MM.1S (cell line): ENCODE results near the gene MAP3K5.

Experiments
- EZH2 ChIP-seq: fragments of 300-600 bp; sonication (generic); optimal IDR thresholded peaks from 2 replicates; pipeline ENCODE3; 2017; ENCODE audit warnings: low read depth, mild to moderate bottlenecking, antibody characterized with exemption, low read length, mixed read lengths
- EZH2phosphoT487 ChIP-seq: fragments of 300-600 bp; sonication (generic); IDR thresholded peaks from 2 replicates; pipeline ENCODE4 v1.6.1; 2018; ENCODE audit warnings: antibody characterized with exemption, low read length
- TF ChIP-seq, protein P1 (sequence below): fragments of 300-600 bp; sonication (generic); IDR thresholded peaks from 2 replicates; pipeline ENCODE4 v1.5.1; 2016; ENCODE audit warnings: antibody characterized with exemption, low read length, mixed read lengths

DNA sequence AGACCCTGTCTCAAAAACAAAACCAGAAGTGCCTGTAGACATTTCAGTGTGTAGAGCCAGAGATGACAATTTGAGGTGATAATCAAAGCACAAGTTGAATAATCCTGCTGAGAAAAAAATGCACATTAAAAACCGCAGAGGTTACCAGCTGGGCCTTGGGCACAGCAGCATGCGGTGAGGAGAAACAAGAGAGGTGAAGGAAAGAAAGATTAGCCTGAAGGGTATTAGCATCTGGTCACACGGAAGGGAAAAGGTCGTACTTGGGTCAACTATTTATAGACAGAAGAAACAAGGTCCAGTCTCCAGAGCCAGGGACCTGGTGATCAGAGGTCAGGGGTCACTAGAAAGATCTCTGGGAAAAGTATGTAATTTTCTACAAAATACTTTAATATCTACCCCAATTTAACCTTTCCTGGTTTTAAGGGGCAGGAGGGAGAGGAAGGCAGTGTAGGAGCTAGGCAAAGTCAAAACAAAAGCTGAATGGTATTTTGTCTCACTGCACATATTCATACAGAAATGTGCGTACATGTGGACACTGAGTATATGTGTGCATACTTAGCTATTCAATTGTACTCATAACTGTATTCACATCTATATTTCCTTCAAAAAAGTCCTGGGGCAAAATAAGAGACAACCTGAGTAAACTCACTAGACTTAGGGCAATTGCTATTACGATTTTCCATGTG lies 252.2 kb downstream of the MAP3K5 start:
- TF ChIP-seq, protein P1, sequence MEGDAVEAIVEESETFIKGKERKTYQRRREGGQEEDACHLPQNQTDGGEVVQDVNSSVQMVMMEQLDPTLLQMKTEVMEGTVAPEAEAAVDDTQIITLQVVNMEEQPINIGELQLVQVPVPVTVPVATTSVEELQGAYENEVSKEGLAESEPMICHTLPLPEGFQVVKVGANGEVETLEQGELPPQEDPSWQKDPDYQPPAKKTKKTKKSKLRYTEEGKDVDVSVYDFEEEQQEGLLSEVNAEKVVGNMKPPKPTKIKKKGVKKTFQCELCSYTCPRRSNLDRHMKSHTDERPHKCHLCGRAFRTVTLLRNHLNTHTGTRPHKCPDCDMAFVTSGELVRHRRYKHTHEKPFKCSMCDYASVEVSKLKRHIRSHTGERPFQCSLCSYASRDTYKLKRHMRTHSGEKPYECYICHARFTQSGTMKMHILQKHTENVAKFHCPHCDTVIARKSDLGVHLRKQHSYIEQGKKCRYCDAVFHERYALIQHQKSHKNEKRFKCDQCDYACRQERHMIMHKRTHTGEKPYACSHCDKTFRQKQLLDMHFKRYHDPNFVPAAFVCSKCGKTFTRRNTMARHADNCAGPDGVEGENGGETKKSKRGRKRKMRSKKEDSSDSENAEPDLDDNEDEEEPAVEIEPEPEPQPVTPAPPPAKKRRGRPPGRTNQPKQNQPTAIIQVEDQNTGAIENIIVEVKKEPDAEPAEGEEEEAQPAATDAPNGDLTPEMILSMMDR: no peak
- TF ChIP-seq EZH2 (no peak), EZH2phosphoT487 (no peak)
